Stimulated activated CD8-positive, alpha-beta memory T cell treated with anti-CD3 and anti-CD28 coated beads, Interleukin-12 subunit alpha, Interleukin-12 subunit beta, amount 100 ng/mL, for 4 hours (primary cell): ENCODE measurements around the gene PLET1.

Source experiments
- DNase-seq: peaks from one replicate; pipeline ENCODE4 v3.0.0-alpha.2; 2020; ENCODE audit warnings: low read depth

Gene PLET1

DNA sequence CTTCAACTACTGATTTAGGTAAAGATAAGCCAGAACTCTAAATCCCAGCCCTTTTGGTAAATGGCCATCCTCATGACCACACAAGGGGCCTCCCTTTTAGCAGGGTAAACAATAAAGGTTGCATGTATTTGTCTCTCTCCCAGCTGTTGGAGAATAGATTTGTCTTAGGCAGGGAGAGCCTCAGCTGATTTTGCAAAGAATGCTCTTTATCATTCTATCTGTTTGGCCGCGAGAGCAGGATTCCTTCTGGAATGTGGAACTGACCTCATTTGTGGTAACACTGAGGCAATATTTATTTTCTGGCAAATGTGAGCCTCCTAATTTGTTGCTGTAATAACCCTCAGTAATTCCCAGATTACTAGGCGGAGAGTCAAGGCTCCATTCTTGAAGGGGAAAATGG lies 19.2 kb downstream of the PLET1 start:
- no peak for DNase-seq

DNA sequence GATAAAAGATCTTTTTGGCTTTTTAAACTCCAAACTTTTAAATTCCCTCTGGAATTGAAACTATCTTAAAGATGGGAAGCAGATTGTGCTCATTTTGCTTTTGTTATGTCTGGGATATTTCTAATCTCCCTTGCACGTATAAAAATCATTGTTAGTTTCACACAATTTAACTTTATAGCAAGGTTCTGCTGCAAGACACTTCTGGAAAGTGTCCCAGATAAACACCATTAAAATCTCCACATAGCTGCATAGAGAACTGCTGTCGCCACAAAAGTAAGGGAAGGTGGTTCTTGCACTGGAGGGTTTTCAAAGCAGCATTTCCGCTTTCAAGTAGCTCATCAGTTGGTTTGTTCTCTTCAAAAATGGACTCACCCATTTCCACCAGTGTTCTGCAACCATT lies 22.6 kb downstream of the PLET1 start:
- DNase-seq, result no peak

DNA sequence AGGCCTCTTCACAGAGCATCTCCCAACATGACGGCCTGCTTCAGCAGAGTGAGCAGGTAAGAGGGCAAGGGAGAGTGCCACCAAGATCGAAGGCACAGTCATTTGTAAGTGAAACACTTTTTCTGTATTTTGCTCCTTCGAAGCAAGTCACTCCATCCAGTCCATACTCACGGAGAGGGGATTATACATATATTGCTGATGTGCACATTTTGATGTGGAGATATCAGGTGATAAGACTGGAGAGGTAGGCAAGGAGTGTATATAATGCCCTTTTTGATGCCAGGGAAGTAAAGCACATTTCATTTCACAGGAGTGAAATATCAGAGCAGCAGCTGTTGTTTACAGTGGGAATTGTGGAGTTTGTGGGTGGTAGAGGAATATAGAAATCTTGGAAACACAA lies 23.2 kb downstream of the PLET1 start:
- DNase-seq, result no peak

DNA sequence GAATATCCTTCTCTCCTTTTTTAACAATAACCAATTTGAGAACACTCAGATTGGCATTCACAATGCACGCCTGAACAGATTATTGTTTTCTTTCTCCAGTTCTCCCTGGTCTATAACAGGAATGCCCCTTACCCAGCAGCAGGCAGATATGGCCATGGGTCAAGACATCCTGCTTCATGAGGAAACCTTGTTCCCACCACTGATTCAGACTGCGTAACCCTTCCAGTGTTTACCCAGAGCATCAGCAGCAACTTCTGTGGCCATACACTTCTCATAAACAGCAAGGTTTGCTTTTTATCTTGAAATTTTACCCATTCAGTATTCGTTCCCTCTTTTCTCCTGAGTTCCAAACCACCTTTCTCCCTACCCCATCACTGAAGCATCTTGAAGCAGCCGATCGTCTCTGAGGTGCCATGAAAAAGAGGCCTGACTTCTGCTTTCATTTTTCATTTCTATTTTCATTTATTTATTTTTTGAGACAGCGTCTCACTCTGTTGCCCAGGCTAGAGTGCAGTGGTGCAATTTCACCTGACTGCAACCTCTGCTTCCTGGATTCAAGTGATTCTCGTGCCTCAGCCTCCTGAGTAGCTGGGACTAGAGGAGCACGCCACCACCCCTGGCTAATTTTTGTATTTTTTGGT lies 24.8 kb downstream of the PLET1 start:
- no peak for DNase-seq

DNA sequence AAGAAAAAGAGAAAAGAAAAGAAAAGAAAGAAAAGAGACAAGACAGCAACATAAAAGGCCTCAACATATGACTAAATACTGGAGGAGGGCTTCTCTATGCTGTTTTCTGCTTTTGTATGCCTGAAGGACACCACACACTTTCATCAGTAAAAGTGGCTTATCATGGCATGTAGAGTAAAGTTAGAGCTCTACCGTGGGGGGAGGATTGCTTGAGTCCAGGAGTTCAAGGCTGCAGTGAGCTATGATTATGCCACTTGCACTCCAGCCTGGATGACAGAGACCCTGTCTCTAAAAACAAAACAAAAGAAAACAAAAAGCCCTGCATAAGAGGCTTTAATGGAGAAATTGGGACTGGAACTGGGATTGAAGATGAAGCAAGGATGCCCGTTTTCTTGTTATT lies 28.7 kb downstream of the PLET1 start:
- DNase-seq, result no peak

DNA sequence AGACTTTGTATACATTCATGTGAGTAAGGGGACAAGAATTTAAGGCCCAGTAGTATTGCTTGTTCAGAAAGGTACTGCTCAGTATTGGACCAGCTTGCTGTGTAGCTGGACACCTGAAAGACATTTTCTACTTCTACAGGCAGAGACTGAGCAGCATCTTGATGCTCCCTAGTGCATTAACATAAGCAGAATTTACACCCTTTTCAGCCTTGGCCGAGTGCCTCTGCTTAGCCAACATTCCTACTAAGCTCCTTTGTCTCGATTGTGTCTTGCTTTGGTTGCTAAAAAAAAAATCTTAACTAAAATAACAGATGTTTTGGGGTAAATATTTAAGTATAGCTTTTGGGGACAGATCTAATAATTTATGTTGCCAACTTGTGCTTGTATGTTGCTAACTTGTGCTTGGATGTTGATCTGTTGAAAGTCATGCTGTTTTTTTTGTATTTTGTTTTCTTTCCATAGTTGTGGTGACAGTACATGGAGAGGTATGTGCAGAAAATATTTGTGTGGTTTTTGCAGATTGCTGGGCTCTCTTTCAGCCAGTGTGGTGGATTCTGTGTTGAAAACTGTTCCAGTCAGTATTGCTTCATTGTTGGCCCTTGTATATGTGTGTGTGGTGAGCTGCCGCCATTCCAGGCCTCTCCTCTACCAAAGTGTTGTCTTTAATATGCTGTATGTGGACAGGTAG lies 30.8 kb downstream of the PLET1 start:
- no peak for DNase-seq

DNA sequence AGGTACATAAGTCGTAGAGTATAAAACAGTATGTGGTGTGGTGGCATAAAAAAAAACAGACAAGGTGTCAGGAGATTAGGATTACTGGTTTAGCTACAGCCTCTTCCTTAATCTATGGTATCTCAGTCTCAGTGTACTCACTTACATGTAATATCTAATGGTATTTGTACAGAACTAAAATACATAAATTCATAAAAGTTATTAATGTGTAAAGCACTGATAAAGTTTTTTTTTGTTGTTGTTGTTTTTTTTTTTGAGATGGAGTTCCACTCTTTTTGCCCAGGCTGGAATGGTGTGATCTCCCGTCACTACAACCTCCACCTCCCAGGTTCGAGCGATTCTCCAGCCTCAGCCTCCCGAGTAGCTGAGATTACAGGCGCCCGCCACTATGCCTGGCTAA lies 31.5 kb downstream of the PLET1 start:
- DNase-seq, result no peak

DNA sequence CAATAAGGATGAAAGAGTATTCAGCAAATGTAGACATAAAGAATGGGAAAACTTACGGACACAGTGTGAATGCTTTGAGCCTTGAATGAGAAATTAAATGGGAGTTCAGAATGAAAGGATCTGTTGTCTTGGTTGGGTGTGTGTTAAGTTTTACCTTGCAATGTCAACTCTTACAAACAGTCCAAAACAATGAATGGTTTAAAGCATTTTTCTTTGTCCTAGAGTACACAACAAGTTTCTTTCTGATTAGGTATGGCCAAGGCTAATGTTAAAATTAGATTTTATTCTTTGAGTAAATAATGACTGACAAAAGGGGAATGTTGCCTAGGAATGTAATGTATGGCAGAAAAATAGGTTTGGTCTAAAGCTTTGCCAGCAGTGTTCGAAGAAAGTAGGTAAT lies 32.0 kb downstream of the PLET1 start:
- DNase-seq, result no peak

DNA sequence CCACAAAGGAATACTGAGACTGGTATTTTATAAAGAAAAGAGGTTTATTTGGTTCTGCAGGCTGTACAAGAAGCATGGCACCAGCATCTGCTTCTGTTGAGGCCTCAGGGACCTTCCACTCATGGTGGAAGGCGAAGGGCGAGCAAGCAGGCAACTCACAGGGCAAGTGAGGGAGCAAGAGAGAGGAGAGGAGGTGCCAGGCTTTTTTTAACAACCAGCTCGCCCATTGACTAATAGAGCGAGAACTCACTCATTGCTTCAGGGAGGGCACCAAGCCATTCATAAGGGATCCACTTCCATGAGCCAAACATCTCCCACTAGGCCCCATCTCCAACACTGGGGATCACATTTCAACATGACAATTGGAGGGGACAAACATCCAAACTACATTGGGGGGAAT lies 33.2 kb downstream of the PLET1 start:
- no peak for DNase-seq

DNA sequence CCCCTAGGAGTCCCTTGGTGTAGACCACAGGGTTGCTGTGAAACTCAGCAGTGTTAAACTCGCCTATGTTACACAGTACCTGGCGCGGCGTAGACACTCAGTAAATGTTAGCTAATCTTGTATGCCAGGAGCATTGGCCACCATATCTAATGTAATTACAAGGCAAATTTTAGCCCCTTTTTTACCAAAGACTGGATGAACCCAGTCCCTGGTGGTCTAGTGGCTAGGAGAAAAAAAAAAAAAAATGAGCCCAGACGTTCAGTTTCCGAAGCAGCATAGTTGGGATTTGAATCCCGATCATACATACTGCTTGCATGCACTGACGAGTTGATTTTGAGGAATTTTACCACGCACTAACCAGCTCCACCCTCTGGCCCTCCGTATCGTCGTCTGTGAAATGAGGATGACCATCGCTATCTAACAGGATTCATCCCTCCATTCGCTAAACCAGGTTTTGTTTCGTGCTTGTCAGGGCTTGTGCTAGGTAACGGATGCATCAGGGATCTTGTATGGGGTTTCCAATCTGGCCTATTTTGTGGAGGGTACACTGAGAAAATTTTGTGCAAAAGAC lies 33.7 kb downstream of the PLET1 start:
- DNase-seq, result no peak

DNA sequence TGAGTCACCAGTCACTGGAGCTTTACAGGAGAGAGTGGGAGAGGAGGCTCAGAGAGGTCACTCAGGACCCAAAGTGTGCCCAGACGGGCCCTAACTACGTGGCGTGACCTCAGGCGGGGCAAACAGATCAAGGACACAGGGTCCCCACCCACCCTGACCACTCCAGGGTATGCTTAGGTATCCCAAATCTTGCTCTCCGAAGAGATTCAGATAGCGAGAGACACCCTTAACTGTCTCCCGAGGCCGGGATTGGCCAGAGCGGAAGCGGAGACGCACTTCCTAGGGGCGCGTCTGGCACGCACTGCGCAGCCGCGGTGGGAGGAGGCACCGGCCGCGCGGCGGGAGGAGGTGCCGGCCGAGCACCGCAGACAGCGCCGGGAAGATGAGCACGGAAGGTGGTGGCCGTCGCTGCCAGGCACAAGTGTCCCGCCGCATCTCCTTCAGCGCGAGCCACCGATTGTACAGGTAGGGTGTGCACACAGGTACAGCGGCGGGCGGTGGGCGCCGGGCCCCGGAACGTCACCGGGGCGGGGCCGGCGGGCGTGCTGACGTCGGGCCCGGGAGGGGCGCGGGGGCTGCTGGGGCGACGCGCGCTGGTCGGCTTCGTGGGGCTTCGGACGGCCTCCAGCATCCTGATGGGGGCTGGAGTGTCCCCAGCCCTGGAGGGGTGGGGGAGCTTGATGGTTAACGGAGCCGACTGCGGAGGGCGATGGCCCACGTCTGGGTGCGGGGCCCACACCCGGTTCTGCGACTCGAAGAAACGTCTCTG lies 34.4 kb downstream of the PLET1 start, which contains the start of gene PTS:
TSS of gene PTS (plus strand) at position 367 of the 769 bp plus-strand sequence. CDS start at position 383, 16 bp downstream.
- DNase-seq, result peak; percentile 77

DNA sequence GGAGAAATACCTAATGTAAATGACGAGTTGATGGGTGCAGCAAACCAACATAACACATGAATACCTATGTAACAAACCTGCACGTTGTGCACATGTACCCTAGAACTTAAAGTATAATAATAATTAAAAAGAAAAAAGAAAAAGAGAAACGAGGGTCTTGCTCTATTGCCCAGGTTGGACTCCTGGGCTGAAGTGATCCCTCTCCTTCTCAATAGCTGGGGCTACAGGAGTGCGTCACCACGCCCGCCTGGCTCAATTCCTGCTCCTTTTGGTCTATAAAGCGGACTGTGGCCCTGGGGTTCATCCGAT lies 35.0 kb downstream of the PLET1 start:
- DNase-seq, result no peak

DNA sequence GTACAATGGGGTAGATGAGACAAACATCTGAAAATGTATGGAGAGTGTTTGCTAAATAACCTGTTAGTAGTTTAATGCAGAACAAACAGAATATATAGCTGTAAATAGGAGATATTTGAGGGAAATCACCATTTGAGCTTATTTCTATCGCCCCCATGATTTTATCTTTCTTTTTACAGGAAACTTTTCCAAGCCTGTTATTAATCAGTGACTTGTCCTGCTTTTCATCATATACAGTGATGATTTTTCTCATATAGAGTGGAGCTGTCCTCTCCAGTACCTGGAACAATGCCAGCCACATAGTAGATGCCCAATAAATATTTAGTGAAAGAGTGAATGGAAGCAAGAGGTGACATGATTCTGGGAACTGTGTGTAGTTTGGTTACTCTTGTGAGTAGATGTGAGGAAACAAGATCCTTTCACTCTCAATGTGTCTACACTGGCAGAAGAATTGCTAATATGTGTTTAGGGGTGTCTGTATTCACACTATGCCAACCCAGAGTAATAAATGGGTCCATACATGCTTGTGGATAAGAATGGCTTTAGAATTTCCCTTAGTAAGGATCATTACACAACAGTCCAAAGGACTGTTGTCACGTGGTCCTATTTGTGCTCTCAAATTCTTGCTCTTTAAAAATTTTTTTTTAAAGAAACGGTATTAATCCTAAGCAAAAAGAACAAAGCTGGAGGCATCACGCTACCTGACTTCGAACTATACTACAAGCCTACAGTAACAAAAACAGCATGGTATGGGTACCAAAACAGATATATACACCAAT lies 36.7 kb downstream of the PLET1 start:
- DNase-seq, result no peak

DNA sequence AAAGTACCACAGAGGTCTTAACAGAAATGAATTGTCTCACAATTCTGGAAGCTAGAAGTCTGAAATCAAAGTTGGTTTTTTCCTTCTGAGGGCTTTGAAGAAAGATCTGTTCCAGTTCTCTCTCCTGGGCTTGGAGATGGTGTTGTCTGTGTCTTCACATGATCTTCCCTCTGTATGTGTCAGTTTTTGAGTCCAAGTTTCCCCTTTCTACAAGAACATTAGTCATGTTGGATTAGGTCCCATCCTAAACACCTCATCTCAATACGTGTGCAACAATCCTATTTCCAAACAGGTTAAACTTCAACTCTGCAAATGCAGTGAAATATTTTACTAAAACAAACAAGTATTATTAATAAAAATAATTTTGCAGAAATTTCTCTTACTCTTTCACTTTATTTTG lies 37.5 kb downstream of the PLET1 start:
- no peak for DNase-seq

DNA sequence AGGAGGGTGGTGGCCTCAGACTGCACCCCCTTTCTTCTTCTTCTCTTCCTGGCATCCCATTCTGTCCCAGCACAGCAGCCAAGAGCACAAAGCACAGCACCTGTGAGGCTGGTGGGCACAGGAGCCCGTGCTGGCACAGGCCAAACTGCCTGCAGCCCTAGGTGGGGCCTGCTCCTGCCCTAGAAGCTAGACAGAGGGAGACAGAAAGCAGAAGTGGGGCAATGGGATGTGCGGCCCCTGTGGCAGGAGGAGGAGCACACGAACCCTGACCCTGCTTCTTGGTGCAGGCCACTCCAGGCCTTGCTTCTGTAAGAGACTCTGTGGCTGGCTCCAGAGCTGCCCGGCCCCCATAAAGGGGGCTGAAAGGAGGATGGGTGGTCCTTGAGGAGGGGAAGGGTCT lies 38.4 kb downstream of the PLET1 start:
- no peak for DNase-seq

DNA sequence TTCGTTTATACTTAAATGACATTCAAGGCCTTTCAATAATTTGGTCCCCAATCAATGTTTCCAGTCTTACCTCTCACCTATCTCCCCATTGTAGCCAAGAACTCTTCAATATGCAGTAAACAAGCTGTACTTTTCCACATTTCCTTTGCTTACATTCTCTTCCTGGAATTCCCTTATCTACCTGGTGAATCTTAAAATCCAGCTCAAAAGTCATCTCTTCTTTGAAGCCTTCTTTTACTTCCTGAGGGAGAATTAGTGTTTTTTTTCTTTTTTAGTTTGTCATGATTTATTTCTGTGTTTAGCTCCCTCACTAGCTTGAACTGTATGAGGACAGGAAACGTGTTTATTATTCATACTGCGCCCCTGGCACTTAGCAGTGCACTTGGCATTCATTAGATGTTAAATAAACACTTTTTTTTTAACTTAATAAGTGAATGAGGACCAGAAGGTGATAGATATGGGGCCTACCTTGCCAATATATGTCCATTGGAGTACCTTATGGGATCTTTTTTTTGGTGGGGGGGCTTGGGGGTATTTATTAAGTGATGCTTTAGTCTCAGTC lies 39.3 kb downstream of the PLET1 start:
- DNase-seq, result no peak

DNA sequence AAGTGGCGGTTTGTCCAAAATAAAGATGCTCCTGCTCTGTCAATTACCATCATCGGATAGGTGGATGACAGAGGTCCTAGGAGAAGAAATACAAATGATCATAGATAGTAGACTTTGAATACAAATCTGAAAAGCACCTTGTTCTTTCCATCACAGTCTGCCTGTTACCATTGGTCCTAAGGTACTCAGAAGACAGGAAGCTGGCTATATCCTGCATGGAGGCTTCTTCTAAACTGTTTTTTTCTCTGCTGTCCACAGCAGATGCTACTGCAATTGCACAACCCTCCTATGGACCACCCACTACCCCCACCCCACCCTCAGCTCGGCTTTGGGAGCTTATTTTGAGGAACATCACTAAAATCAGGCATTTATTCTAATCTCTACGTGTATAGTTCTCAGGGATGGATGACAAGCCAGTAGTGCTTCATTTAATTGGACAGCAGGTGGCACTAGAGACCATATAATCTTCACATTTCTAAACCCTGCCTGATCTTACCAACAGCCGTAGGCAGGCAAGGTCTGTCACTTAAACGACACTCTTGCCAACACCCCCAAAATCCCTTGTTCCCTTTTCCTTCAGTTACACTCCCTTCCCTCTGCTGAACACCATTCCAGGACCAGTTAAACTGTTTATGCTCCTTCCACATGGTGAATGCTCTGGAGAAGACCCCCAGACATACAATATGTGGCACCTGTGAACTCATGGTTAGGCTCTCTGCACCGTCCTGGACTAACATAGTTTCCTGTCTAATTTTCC lies 41.0 kb downstream of the PLET1 start:
- DNase-seq, result no peak

DNA sequence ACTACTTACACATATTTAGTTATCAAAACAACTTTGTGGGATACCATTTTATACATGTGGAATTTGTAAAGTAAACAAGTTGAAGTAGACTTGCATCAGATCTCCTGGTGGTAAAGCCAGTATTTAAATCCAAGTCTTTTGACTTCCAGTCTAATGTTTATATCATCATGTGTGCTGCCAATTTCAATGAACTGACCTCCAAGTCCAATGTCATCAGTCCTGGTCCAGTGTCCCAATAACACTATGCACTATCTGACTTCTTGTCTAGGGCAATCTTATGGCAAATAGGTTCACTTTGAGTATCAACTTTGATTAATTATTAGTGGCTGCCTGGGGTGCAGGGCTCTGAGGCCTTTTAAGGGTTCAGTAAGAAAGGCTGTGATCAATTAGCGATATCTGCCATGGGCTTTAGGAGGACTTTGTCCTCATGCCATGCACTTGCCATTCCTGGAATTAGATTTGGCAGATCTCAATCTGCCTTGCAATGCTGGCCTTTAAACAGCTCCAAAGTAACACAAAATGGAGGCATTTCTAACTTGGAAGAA lies 44.0 kb downstream of the PLET1 start:
- DNase-seq, result no peak

DNA sequence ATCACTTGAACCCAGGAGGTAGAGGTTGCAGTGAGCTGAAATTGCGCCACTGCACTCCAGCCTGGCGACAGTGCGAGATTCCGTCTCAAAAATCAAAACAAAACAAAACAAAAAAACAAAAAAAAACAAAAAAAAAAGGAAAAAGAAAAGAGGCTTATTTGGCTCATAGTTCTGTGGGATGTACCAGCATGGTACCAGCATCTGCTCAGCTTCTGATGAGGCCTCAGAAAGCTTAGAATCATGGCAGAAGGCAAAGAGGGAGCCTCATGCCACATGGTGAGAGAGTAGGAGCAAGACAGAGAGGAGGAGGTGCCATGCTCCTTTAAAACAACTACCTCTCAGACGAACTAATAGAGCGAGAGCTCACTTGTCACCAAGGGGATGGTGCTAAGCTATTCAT lies 45.0 kb downstream of the PLET1 start:
- DNase-seq, result no peak

DNA sequence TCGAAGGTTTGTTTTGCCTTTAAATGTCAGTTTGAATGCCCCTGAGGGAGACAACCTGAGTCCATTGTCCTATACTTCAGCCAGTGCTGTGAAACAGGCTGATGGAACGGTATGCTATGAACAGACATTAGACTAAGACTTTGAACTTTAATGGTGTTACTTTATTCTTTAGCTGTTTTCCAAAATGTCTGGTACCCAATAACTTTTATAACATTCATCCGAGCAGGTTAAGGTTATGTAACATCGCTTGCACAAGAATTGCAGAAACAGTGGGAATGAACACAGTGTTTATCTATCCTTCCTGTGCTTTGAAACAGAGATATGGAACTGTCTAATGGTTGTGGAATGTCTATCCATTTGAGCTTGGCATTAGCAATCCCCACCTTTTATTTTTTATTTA lies 46.9 kb downstream of the PLET1 start:
- DNase-seq, result no peak

DNA sequence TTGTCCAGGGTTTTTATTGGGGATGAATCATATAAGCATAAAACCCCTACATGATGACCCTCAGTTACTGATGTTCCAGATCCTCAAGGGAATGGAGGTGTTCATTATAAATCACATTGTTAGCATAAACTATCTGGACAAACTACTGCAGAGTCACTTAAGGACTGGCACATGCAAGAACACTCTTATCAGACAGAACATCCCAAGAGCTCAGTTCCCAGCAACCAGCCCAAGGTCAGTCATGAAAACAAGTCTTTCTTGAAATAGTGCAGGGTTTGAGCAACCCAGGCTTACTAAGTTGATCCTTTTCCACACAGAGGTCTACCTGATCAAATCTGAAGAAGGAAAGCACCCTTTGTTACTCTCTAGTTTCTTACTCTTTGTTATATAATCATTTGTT lies 48.0 kb downstream of the PLET1 start:
- no peak for DNase-seq
